SK-N-SH treated with all-trans-retinoic acid at 6 μM for 48 hours (cell line): ENCODE results near the gene RAPGEFL1.

Experiments used
- ATAC-seq: fragments of 200-7000 bp; cut with Tn5 transposase; 3 replicates; pipeline ENCODE4 v1.9.1; 2020; ENCODE audit warnings: mild to moderate bottlenecking, moderate library complexity
- BACH2 ChIP-seq: fragments of 250-450 bp; sonication (Bioruptor Pico); IDR thresholded peaks from 2 replicates; pipeline ENCODE4 v1.9.0; 2021; ENCODE audit warnings: mild to moderate bottlenecking, borderline replicate concordance
- CSRNP3 ChIP-seq: fragments of 250-450 bp; sonication (Bioruptor Pico); IDR thresholded peaks from 2 replicates; pipeline ENCODE4 v1.5.1; 2021; ENCODE audit warnings: mild to moderate bottlenecking, moderate library complexity
- ESRRG ChIP-seq: fragments of 250-450 bp; sonication (Bioruptor Pico); IDR thresholded peaks from 2 replicates; pipeline ENCODE4 v1.6.1; 2021; ENCODE audit warnings: mild to moderate bottlenecking
- ISL1 ChIP-seq: fragments of 250-450 bp; sonication (Bioruptor Pico); IDR thresholded peaks from 2 replicates; pipeline ENCODE4 v2.1.2; 2022; ENCODE audit warnings: mild to moderate bottlenecking, moderate library complexity
- OSR1 ChIP-seq: fragments of 250-450 bp; sonication (Bioruptor Pico); IDR thresholded peaks from 2 replicates; pipeline ENCODE4 v1.8.0; 2022; ENCODE audit warnings: moderate library complexity, mild to moderate bottlenecking, inconsistent platforms
- POU6F1 ChIP-seq: fragments of 250-450 bp; sonication (Bioruptor Pico); IDR thresholded peaks from 2 replicates; pipeline ENCODE4 v1.8.0; 2021; ENCODE audit warnings: low read depth, mild to moderate bottlenecking, moderate library complexity, borderline replicate concordance
- PPARA ChIP-seq: fragments of 250-450 bp; sonication (Bioruptor Pico); IDR thresholded peaks from 2 replicates; pipeline ENCODE4 v1.5.0; 2020; ENCODE audit warnings: mild to moderate bottlenecking, borderline replicate concordance
- RARB ChIP-seq: fragments of 250-450 bp; sonication (Bioruptor Pico); IDR thresholded peaks from 2 replicates; pipeline ENCODE4 v1.8.0; 2021; ENCODE audit warnings: mild to moderate bottlenecking, moderate library complexity
- SNAI2 ChIP-seq: fragments of 250-450 bp; sonication (Bioruptor Pico); IDR thresholded peaks from 2 replicates; pipeline ENCODE4 v1.5.0; 2020; ENCODE audit warnings: mild to moderate bottlenecking, moderate library complexity
- TOX ChIP-seq: fragments of 250-450 bp; sonication (Bioruptor Pico); IDR thresholded peaks from 2 replicates; pipeline ENCODE4 v1.8.0; 2021; ENCODE audit warnings: mild to moderate bottlenecking, moderate library complexity, borderline replicate concordance
- ZFP3 ChIP-seq: fragments of 250-450 bp; sonication (Bioruptor Pico); IDR thresholded peaks from 2 replicates; pipeline ENCODE4 v1.5.0; 2020; ENCODE audit warnings: mild to moderate bottlenecking, moderate library complexity
- ZNF565 ChIP-seq: fragments of 450-650 bp; formaldehyde crosslinking; conservative IDR thresholded peaks from 2 replicates; pipeline ENCODE4 v1.5.0; 2020; ENCODE audit warnings: low read depth, mild to moderate bottlenecking, moderate library complexity
- ZNF8 ChIP-seq: fragments of 450-650 bp; formaldehyde crosslinking; IDR thresholded peaks from 2 replicates; pipeline ENCODE4 v1.5.0; 2020; ENCODE audit warnings: mild to moderate bottlenecking, moderate library complexity
- TF ChIP-seq, protein P1 (sequence below): fragments of 250-450 bp; sonication (Bioruptor Pico); IDR thresholded peaks from 2 replicates; pipeline ENCODE4 v1.5.1; 2020; ENCODE audit warnings: low read depth, mild to moderate bottlenecking, moderate library complexity

Gene RAPGEFL1

DNA sequence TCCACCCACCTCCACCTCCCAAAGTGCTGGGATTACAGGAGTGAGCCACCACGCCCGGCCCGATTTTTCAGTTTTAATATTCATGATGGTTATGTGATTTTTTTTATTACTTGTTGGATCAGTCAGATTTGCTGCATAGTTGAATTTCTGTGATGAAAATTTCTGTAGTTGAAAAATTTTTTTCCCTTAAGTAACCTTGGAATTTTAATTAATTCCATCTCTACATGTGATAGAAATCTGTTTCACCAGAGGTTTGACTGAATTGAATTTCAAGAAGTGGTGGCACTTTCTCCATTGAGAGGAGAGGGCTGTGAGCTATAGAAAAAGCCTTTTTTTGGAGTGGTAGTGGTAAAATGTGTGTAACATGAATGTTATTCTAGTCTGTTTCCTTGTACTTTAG lies 66.5 kb downstream of the RAPGEFL1 start:
- ATAC-seq: peak; percentile 51
- TF ChIP-seq ZFP3 (CRISPR knock-in tag) (no peak), ISL1 (CRISPR knock-in tag) (peak; percentile 38; the same call in 1 of the 2 replicates)

DNA sequence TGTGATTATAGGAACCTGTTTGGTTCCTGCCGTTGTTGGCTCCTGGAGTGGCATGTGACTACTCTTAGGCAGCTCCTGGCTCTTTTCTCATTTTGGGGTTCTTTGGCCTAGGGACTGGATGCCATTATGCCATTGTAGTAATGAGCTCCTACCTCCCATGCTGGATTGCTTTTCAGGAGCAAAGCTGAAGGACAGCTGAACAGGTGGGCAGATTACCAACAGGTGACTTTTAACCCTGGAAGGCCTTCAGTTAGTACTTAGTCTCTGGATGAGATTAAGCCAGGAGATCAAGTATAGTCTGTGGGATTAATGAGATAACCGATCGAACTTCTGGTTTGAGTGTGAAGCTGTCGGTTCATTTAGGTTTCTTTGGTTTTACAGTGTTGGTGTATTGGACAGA lies 67.0 kb downstream of the RAPGEFL1 start:
- no peak; the same call in 2 of the 3 replicates for ATAC-seq
- no peak for TF ChIP-seq ESRRG (CRISPR knock-in tag)
- TF ChIP-seq POU6F1: no peak
- TF ChIP-seq CSRNP3 (CRISPR knock-in tag): no peak
- TF ChIP-seq, protein P1, sequence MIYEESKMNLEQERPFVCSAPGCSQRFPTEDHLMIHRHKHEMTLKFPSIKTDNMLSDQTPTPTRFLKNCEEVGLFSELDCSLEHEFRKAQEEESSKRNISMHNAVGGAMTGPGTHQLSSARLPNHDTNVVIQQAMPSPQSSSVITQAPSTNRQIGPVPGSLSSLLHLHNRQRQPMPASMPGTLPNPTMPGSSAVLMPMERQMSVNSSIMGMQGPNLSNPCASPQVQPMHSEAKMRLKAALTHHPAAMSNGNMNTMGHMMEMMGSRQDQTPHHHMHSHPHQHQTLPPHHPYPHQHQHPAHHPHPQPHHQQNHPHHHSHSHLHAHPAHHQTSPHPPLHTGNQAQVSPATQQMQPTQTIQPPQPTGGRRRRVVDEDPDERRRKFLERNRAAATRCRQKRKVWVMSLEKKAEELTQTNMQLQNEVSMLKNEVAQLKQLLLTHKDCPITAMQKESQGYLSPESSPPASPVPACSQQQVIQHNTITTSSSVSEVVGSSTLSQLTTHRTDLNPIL (CRISPR knock-in tag): no peak
- no peak for TF ChIP-seq BACH2
- TF ChIP-seq ZNF8 (CRISPR knock-in tag): no peak
- TF ChIP-seq OSR1 (CRISPR knock-in tag): no peak
- TF ChIP-seq TOX (CRISPR knock-in tag): no peak
- TF ChIP-seq PPARA (CRISPR knock-in tag): no peak
- no peak for TF ChIP-seq RARB (CRISPR knock-in tag)
- no peak for TF ChIP-seq ZFP3 (CRISPR knock-in tag)
- no peak for TF ChIP-seq SNAI2 (CRISPR knock-in tag)
- no peak for TF ChIP-seq ZNF565 (CRISPR knock-in tag)
- TF ChIP-seq ISL1 (CRISPR knock-in tag): no peak
